GM18498 (cell line): ENCODE data around the gene MUCL1.
"Not testable (repeated sequence)": the region's sequence is repeated elsewhere in the genome, so short reads cannot be mapped to it uniquely, and the experiment has no call there.

Experiments used
- ATAC-seq: cut with Tn5 transposase; IDR thresholded peaks from one replicate; pipeline ENCODE4 v1.9.1; 2021; ENCODE audit warnings: mild to moderate bottlenecking, moderate library complexity; ENCODE audit not compliant: unreplicated experiment

The MUCL1 gene, protein sequence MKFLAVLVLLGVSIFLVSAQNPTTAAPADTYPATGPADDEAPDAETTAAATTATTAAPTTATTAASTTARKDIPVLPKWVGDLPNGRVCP

DNA sequence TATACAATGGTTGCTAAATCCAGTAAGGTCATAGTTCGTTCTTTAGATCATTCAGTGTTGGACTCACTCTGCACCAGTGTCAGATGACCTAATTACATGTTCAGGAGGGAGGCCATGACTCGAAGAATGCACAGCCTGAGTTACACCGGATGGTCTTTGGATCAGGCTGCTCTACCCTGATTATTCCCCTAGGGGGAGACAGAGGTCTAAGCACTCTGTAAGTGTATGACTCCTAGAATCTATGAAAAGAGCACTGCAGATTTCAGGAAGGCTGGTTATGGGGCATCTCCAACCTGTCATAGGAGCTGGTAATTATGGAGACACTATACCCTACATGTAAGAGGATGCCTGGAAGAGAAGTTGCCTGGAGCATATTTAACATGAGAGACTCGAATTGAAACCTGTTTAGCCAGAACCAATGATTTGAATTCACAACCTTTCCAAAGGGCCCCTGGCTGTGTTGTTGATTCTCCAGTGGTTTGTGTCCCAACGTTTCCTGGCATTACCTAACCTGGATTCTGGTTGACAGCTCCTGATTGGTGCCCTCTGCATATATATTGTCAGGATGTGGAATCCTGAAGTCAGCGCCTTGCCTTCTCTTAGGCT lies at the start of gene MUCL1:
Gene MUCL1, plus strand, starts transcription at position 584 of the 606 bp plus-strand sequence. CDS start 67 bp downstream, outside the sequence.
- ATAC-seq, result peak; percentile 99

DNA sequence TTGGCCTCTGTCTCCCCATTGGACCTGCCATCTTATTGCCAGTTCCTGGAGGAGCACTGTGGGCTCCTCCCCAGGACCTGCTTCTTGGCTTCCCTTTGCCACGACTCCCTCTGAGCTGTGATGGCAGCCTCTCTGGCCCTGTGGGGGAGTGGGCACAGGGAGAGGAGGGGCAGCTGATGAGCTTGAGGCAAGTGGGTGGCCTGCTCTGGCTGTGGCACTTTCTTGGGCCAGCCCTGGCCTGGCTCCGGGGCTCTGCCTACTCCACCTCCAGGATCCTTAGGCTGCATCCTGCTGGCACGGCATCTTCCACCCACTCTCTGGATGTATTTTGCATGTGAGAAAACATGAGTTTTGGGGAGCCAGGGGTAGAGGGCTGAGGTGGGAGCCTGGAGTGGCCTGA lies 32.6 kb upstream of the MUCL1 start:
- ATAC-seq, result no peak

DNA sequence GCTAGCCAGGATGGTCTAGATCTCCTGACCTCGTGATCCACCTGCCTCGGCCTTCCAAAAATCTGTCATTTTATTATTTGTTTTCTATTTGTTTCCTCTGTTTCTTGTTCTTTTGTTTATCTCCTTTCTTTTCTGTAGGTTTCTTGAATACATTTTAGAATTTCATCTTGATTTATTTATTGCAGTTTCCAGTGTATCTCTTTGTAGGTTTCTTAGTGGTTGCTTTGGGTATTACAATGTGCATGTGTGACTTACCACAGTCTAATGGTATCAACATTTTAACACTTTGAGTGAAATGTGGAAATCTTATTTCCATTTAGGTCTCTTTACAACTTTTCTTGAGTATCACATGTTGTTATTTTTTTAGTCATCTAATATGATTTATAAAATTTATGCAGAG lies 29.9 kb upstream of the MUCL1 start:
- no peak for ATAC-seq

DNA sequence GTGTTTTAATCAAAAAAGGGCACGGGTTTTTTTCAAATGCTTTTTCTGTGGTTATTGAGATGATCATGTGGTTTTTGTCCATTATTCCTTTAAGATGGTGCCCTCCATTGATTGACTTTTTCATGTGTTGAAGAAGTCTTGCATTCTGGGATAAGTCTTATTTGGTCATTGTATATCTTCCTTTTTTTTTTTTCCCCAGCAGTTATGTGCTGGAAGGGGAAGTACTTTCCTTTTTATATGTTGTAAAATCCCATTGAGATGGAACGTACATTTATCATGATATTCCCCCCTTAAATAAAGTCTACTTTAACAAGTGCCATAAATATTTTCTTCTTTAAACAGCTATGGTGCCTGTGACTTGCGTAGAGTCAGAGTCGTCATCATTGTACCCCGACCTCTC lies 24.8 kb upstream of the MUCL1 start:
- ATAC-seq, result no peak

DNA sequence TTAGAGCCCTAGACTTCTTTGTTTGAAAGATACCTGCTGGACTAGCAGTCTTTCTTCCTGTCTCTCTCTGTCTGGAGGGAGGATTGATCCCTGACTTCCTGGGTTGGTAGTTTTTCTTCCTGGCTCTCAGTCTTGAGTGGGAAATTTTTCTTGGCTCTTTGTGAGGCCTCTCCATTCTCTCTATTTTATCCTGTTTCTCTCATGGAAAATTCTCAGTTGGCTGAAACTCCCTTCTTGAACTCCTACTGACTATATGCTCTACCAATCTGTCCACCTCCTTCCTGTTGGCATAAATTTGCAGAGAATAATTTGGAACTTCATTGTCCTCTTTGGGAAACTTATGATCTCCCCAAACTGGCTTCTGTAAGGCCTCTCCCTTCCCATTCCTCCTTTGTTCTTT lies 24.1 kb upstream of the MUCL1 start:
- no peak for ATAC-seq

DNA sequence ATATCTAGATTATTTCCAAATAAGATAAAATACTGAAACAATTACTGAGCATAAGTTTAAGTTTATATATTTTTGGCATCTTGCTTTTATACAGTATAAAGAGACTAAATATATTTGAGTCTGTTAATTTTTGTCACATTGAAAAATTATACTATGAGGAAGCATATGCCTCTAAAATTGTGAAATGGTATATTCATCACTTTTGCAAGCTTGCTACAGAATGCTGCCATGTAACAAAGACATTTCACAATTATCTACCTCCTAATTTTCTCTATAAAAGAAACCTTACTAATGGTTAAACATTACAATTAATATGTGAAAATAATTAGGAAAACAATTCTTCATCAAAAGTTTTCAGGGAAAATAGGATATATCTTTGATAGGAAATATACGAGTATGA lies 22.7 kb upstream of the MUCL1 start:
- ATAC-seq, result no peak

DNA sequence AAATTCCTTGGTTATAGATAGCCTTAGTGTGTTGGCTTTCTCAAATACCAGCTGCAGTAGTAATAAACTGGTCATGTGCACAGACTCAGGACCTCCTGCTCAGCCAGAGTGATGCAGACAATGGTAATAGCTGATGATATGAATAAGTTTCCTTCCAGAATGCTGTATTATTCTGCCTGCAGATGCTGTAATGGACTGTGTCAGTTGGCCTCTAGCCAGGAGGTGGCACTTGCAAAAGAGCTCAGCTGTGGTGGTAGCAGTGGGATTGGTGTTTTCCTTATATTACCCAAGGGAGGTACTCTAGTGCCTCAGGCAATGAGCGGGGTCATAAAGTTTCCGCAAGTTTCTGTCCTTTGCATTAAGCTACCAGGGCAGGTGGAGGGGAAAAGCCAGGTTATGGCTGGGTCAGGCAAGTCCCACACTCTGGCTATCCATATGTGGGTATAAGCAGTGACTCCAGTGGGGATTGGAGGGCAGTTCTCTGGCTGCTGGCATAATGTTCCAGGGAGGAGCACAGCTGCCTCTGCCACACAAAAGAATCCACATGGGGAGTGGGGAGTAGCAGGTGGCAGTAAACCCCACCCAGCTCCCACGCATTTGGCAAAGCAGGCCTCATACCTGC lies 14.0 kb upstream of the MUCL1 start:
- no peak for ATAC-seq

DNA sequence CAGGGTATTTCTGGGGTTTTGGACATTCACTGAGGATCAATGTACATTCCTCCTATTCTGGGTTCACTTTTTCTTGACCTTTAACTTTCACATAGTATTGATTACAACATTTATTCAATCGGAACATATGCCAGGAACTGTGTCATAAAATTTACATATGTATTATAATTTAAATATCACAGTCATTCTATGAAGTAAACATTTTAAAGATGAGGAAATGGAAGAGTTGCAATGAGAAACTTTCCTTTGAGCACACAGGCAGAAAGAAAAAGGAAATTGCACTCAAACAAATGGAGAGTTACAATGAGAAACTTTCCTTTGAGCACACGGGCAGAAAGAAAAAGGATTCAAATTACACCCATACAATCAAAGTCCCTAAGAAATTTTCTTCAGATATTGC lies 3.1 kb downstream of the MUCL1 start:
- no peak for ATAC-seq

DNA sequence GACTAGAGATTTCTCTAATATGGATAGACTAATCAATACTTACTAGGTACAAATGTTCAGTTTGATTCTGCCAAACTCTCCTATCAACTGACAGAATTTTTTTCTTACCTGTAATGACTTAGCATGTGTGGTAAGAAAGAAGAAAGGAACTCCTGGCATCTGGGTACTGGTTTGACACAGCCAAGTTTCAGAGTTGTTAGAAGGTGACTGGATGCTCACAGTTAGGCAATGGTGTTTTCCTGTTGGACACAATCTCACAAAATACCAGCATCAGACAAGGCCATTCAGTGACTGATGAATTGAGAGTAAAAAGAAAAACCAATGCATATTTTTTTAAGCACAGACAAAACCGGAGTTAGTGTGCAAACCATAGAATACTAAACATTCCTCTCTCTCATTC lies 4.2 kb downstream of the MUCL1 start:
- ATAC-seq, result no peak

DNA sequence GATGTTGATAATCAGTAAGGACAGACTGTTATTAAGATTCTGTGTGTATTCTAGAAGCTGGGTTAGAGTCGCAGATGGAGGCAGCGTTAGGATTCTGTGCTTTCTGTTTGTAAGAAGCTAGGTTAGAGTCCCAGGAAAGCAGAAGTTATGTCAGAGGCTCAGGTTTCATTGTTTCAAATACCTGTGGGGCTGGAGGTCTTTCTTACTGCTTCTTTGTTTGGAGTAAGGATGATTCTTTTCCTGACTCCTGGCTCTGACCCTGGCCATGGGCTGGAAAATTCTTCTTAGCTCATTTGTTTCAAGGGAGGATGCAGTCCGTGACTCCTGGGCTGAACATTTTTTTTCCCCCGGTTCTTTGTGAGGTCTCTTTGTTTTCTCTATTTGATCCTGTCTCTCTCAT lies 5.2 kb downstream of the MUCL1 start:
- ATAC-seq, result no peak

DNA sequence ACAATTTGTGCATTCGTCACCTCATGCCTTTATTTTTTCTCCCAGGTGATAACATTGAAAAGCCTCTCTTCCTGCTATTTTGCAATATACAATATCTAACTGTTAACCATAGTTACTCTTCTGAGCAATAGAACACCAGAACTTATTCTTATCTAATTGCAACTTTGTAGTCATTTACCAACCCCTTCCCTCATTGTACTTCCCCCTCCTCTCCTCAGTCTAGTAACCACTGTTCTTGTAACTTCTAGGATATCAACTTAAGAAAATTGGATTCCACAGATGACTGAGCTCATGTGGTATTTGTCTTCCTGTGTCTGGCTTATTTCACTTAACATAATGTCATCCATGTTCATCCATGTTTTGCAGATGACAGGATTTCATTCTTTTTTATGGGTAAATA lies 7.6 kb downstream of the MUCL1 start:
- ATAC-seq, result no peak

DNA sequence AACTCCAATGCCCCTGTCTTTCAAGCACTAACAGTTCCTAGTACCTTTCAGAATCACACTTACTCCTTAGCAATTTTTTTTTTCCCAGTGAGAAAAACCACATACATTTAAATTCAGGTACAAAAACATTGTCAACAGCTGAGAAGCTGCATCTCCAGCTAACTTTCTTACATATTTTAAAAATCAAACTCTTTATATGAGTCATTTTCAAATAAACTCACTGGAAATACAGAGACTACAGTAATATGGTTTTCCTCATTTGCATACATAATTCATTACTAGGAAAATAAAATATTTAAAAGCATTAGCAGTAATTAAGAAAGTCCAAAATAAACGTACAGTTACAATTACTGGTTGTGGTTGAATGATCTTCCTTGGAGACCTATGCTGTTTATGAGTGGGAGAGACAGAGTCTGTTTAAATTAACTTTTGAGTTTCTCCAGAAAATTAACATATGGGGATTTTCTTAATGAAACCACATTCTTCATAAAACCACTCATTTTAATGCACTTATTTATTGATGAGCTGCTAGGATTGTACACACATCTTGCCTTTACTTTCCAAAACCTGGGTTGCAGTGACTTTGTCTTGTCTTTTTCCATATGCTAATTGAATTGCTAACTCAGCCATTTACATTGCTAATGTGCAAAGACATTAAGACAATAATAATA lies 9.8 kb downstream of the MUCL1 start:
- no peak for ATAC-seq

DNA sequence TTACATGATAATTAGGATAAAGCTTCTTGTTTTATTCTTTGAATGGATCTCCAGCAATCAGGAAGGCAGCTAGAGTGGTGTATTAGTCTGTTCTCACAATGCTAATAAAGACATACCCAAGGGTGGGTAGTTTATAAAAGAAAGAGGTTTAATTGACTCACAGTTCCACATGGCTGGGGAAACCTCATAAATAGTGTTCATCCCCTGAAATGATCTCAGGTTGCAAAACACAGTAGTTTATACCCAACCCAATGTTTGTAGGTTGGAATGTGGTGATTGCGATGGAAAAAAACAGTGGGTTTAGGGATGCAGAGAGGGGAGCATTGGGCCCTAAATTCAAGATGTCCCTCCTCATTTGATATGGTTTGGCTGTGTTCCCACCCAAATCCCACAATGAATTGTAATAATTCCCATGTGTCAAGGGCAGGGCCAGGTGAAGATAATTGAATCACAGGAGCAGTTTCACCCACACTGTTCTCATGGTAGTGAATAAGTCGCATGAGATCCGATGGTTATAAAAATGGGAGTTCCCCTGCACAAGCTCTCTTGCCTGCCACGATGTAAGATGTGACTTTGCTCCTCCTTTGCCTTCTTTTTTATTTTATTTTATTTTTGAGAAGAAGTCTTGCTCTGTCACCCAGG lies 11.5 kb downstream of the MUCL1 start:
- no peak for ATAC-seq

DNA sequence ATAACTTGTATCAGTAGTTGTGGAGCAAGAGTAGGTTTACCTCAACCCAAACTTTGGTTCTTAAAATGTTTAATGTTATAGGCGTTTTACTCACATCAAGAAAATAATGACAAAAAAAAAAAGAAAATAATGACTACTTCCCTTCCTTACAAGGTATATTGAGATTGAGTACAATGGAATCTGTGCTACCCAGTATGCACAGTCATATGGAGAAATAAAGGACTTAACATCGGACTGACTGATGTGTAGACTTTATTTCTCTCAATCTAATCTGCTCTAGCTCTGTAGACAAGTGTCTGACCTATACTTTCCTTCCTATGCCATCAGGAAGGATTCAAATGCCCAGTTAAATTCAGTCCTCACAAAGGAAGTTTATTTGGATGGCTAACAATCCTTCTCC lies 14.4 kb downstream of the MUCL1 start:
- no peak for ATAC-seq

DNA sequence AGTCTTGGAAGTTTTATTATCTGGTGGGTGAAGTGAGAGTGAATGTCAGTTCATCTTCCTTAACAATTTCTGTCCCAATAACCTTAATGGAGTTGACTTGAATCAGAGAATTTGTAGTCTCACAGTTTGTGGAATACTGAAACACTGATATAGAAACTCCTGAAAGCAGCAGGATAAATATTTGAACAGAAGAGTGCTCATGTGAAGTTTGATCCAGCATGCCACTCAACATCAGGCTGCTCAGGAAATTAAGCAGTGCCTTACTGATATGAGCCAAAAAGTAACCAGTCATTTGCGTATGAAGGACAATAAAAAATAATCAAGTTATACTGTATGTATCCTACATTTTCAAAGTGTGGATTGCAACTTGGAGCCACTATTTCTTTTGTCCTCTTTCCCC lies 15.7 kb downstream of the MUCL1 start:
- no peak for ATAC-seq

DNA sequence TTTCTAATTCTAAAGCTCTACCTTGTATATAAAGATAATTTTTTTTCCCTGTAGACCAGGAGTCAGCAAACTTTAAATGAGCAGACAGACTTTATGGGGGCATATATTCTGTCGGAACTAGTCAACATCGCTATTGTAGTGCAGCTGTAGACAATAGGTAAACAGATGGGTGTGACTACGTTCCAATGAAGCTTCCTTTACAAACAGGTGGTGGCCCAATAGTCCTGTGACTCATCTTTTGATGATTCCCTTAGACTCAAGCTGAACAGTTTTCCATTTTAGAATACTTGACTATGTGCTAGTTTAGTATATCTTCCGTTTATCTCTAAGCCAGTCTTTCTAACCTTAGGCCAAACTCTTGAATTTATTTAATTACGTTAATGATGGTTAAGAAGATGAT lies 16.3 kb downstream of the MUCL1 start:
- ATAC-seq, result no peak

DNA sequence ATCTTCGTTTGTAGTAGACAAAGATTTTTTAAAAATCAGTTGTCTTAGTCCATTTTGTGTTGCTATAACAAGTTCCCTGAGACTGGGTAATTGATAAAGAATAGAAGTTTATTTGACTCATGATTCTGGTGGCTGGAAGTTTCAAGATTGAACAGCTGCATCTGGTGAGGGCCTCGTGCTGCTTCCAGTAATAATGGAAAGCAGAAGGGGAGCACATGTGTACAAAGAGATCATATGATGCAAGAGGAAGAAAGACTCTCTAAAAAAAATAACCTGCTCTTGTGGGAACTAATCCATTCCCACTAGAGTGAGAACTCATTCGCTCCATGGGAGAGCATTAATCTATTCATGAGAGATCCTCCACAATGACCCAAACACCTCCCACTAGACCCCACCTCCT lies 24.8 kb downstream of the MUCL1 start:
- no peak for ATAC-seq

DNA sequence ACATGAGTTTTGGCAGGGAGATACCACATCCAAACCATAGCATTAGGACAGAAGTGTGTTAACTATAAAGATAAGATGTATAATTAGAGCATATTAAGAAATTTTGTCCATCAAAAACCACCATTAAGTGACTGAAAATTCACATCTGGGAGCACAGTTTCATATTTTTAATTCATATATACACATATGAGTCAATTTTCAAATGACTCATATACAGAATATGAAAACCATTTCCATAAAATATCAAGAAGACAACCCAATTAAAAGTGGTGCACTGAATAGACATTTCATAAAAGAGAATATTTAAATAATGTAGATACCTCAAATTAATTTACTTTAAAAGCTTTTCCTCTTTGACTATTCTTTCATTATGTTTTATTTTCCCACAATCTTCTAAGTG lies 25.3 kb downstream of the MUCL1 start:
- no peak for ATAC-seq

DNA sequence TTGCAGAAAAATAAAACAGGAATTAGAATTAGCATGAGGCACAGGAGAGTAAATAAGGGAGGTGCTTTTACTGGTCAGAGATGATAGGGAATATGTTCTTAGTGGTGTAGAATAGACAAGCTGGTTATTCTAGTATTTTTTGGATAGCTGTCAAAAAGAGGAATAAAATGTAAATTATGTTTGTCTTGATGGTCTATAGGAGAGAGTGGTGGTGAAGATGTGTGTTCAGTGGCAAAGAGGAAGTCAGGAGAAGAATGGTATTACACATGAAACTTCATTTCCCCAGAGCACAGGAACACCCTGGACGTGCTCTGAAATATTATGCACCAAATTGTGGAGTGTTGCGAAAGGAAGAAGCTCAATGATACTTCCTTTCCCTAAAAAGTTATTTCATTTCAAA lies 27.8 kb downstream of the MUCL1 start:
- ATAC-seq, result no peak

DNA sequence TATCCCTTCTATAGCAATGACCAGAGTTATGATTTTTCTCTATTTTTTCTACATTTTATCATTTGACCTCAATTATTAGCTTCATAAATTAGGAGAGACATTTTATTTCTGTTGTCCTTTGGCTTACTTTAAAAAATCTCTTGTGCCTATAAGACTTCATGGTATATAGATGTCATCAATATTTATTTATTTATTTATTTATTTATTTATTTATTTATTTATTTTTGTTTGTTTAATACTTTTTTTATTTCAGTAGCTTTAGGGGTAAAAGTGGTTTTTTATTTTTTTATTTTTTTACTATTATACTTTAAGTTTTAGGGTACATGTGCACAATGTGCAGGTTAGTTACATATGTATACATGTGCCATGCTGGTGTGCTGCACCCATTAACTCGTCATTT lies 28.3 kb downstream of the MUCL1 start:
- ATAC-seq, result not testable (repeated sequence)

DNA sequence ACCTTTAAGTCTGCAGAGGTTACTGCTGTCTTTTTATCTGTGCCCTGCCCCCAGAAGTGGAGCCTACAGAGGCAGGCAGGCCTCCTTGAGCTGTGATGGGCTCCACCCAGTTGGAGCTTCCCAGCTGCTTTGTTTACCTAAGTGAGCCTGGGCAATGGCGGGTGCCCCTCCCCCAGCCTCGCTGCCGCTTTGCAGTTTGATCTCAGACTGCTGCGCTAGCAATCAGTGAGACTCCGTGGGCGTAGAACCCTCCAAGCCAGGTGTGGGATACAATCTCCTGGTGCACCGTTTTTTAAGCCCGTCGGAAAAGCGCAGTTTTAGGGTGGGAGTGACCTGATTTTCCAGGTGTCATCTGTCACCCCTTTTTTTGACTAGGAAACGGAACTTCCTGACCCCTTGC lies 34.1 kb downstream of the MUCL1 start:
- ATAC-seq, result not testable (repeated sequence)

DNA sequence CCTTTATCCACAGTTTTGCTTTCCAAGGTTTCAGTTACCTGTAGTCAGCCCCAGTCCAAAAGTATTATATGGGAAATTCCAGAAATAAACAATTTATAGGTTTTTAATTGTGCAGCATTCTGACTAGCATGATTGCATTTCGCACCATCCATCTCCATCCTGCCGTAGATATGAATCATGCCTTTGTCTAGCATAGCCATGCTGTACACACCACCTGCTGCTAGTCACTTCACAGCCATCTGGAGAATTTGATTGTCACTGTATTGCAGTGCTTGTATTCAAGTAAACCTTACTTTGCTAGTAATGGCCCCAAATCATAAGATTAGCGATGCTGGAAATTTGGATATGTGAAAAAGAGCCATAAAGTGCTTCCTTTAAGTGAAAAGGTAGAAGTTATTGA lies 36.0 kb downstream of the MUCL1 start:
- no peak for ATAC-seq
